ENCODE results near the gene PTPRM.

DNA sequence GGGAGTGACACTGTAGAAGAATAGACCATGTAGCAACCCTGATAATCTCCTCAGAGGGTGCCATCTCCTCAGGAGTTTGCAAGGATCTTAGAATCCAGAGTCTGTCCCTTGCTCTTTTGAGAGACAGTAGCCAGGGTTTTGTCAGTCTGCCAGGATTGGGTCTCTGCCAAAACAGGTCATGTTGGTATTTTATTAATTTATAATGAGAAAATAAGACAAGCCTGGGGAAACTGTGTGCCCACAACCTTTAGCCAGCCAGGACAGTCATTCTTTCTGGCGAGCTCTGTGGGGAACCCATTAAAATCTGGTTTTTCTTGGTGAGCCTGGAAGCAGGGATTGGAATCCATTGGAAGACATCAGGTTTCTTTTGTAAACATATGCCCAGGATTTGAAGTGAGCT, 78.6 kb downstream of the PTPRM start:
- TF ChIP-seq MAX (IDR thresholded peaks at IDR 0.05), result no peak
- TF ChIP-seq, protein P1, sequence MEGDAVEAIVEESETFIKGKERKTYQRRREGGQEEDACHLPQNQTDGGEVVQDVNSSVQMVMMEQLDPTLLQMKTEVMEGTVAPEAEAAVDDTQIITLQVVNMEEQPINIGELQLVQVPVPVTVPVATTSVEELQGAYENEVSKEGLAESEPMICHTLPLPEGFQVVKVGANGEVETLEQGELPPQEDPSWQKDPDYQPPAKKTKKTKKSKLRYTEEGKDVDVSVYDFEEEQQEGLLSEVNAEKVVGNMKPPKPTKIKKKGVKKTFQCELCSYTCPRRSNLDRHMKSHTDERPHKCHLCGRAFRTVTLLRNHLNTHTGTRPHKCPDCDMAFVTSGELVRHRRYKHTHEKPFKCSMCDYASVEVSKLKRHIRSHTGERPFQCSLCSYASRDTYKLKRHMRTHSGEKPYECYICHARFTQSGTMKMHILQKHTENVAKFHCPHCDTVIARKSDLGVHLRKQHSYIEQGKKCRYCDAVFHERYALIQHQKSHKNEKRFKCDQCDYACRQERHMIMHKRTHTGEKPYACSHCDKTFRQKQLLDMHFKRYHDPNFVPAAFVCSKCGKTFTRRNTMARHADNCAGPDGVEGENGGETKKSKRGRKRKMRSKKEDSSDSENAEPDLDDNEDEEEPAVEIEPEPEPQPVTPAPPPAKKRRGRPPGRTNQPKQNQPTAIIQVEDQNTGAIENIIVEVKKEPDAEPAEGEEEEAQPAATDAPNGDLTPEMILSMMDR (IDR thresholded peaks at IDR 0.05; ENCODE audit: control extremely low read depth in 1 of 3, insufficient read depth in 1 of 3, low read depth in 1 of 3, low read length in 3 of 3), result no peak
- TF ChIP-seq TCF12 (IDR thresholded peaks at IDR 0.05; ENCODE audit: low read depth, low read length), result no peak
- TF ChIP-seq RNF2 (IDR thresholded peaks at IDR 0.05; ENCODE audit: borderline replicate concordance, low read depth, low read length, missing control alignments, poor library complexity, severe bottlenecking), result no peak
- TF ChIP-seq CHD7 (IDR thresholded peaks at IDR 0.05; ENCODE audit: insufficient replicate concordance, low read length), result no peak
- TF ChIP-seq TBP (IDR thresholded peaks at IDR 0.05; ENCODE audit: low read depth, low read length), result no peak
- no peak for TF ChIP-seq E2F6 (IDR thresholded peaks at IDR 0.05)
- no peak for TF ChIP-seq SIN3A (conservative IDR thresholded peaks at IDR 0.05 in 1 of 2, IDR thresholded peaks at IDR 0.05 in 1 of 2; ENCODE audit: low read depth in 1 of 2, low read length in 2 of 2)
- TF ChIP-seq CEBPB (IDR thresholded peaks at IDR 0.05; ENCODE audit: low read depth, low read length), result no peak
- TF ChIP-seq SP4 (IDR thresholded peaks at IDR 0.05; ENCODE audit: low read length), result no peak
- TF ChIP-seq EZH2 (IDR thresholded peaks at IDR 0.05; ENCODE audit: low read depth, low read length, severe bottlenecking), result no peak
